Panc1 (cell line): ENCODE data around the gene TSSC4. TPM values are rescaled to one million over a fixed set of nuclear protein-coding genes. Genes with fewer than 3 reads are reported as not detected.

Experiments
- ATAC-seq: fragments of 200-7000 bp; cut with Tn5 transposase; 2 replicates; pipeline ENCODE4 v1.9.1; 2020; ENCODE audit warnings: mild to moderate bottlenecking, moderate library complexity
- BruUV-seq: library from RNA; stranded (reverse); fragments of 400-500 nt; replicated peaks from 2 replicates; lab custom pipeline; 2021; lab: Mats Ljungman, UMichigan
- CTCF ChIA-PET: fragments of 300-600 bp; sonication (Branson Sonifier 250); formaldehyde crosslinking; loops from one replicate; lab custom pipeline; 2022; ENCODE audit warnings: antibody characterized with exemption; lab: Charles Lee
- POLR2A ChIA-PET: fragments of 300-600 bp; sonication (Branson Sonifier 250); formaldehyde crosslinking; loops from one replicate; lab custom pipeline; 2022; ENCODE audit warnings: antibody characterized with exemption; lab: Charles Lee
- DNase-seq: peaks from one replicate; pipeline ENCODE4 v3.0.0-alpha.2; 2010; ENCODE audit warnings: low read depth, low spot score
- H3K27ac ChIP-seq: 2 replicates; pipeline ENCODE4 v1.5.1; 2011; ENCODE audit warnings: mild to moderate bottlenecking, low read length, inconsistent platforms
- H3K27me3 ChIP-seq: fragments of 200-500 bp; sonication (Bioruptor generic); 2 replicates; pipeline ENCODE4 v1.6.0; 2014; ENCODE audit warnings: low read length, inconsistent platforms; ENCODE audit not compliant: control insufficient read depth, insufficient read depth
- H3K36me3 ChIP-seq: fragments of 200-500 bp; sonication (Bioruptor generic); 2 replicates; pipeline ENCODE4 v1.5.1; 2014; ENCODE audit warnings: inconsistent platforms, mild to moderate bottlenecking, low read length, moderate library complexity; ENCODE audit not compliant: control insufficient read depth, insufficient read depth
- H3K4me1 ChIP-seq: 2 replicates; pipeline ENCODE4 v1.5.1; 2011; ENCODE audit warnings: inconsistent platforms, mild to moderate bottlenecking, low read length, moderate library complexity; ENCODE audit not compliant: control insufficient read depth, insufficient read depth
- H3K4me3 ChIP-seq, 2 experiments: 2 replicates each; pipeline ENCODE4 v1.5.1; 2011 to 2012; ENCODE audit warnings: low read depth in 2 of 2, low read length in 2 of 2, mild to moderate bottlenecking in 2 of 2, inconsistent platforms in 1 of 2, moderate library complexity in 1 of 2
- H3K9me3 ChIP-seq: fragments of 200-500 bp; sonication (Bioruptor generic); 2 replicates; pipeline ENCODE4 v1.5.1; 2014; ENCODE audit warnings: low read depth, mild to moderate bottlenecking, inconsistent platforms, low read length, moderate library complexity; ENCODE audit not compliant: control insufficient read depth, insufficient read depth
- CTCF ChIP-seq: fragments of 450-650 bp; IDR thresholded peaks from 2 replicates; pipeline ENCODE4 v1.5.1; 2017; ENCODE audit warnings: mild to moderate bottlenecking
- POLR2AphosphoS5 ChIP-seq: IDR thresholded peaks from 2 replicates; pipeline ENCODE4 v1.6.1; 2012; ENCODE audit warnings: mild to moderate bottlenecking, low read depth, low read length, moderate library complexity
- SIN3A ChIP-seq: IDR thresholded peaks from 2 replicates; pipeline ENCODE4 v1.6.1; 2012; ENCODE audit warnings: low read depth, mild to moderate bottlenecking, low read length, moderate library complexity, borderline replicate concordance; ENCODE audit not compliant: insufficient read depth
- TCF7L2 ChIP-seq: IDR thresholded peaks from 2 replicates; pipeline ENCODE4 v1.6.1; 2011; ENCODE audit warnings: mild to moderate bottlenecking, low read depth, low read length, inconsistent platforms
- in situ Hi-C: cut with HindIII; loops from 2 replicates; pipeline ENCODE4 v1.10.0; 2016; ENCODE audit warnings: low sequenced_read_pairs, low pct_unique_long_range_greater_than_20kb
- intact Hi-C: fragments of 100-400 bp; cut with micrococcal nuclease; formaldehyde crosslinking; loops from one replicate; pipeline ENCODE4 v1.10.0; 2022; ENCODE audit not compliant: unreplicated experiment
- total RNA-seq: library from RNA; stranded (reverse); gene quantifications from one replicate; pipeline ENCODE4 v1.2.1, GENCODE V29; 2021; ENCODE audit not compliant: unreplicated experiment
- TF ChIP-seq, protein P1 (sequence below), 2 experiments: IDR thresholded peaks; 2 replicates each; pipeline ENCODE4 v1.6.1; 2011 to 2012; ENCODE audit warnings: low read depth in 2 of 2, control low read depth in 1 of 2, low read length in 1 of 2, mild to moderate bottlenecking in 1 of 2, moderate library complexity in 1 of 2; ENCODE audit not compliant: insufficient read depth in 1 of 2

TSSC4 gene
- total RNA-seq, 1 experiment from 2014 or later = 132 TPM

DNA sequence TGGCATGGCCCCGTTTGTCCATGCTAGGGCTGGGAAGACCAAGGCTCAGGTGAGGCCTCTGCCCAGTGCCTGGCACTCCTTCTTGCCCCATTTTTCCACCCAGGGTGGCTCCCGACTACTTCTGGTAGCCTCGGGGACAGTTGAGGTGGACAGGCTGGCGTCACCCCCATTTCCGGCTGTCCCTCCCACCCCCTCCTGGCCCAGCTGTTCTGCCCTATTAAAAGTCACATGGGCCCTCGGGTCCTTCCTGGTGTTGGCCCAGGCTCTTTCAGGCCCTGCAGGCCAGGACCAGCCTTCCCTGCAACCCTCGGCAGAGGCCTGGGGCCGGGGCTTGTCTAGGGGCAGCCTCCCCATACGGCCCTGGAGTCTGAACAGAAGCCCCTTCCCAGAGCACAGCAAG, 14.0 kb upstream of the TSSC4 start:
- no peak overlapping the region for H3K27ac ChIP-seq

DNA sequence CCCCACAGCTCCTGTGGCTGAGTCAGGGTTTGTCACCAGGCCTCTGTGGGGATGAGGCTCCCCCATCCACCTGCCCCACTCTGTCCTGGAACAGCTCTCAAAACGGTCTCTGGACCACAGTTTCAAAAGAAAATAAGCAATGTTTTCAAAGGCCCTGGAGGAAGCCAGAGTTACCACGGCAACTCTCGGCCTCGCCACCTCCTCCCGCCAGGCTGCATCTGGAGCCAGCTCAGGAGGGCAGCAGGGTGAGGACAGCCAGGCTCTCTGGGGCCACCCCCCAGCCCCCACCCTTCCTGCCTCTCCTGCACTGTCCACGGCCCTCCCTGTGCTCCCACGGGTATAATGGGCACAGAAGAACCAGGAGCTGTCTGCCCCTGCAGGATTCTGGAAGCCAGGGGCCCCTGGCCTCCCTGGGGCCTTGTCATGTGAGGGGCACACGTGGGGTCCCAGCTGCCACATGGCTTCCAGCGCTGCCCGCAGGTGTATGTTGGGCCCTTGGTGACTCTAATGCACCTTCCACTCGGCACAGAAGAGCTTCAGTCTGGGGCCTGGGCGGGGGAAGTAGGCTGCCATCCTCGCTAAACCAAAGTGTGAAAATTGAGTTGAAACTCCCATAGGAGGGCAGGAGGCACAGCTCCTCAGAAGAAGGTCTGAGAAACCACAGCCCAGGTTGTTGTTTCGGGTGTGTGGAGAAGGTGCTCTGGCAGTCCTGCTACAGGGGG, 13.1 kb upstream of the TSSC4 start:
- ATAC-seq = no peak
- no peaks in the 10 kb centered on the region for H3K36me3 ChIP-seq
- in situ Hi-C loops = no loop called here
- H3K27me3 ChIP-seq = no peaks in the 10 kb centered on the region
- DNase-seq = no peak
- no peak for TF ChIP-seq POLR2AphosphoS5
- TF ChIP-seq TCF7L2 = no peak
- no peak for TF ChIP-seq CTCF
- TF ChIP-seq, protein P1, sequence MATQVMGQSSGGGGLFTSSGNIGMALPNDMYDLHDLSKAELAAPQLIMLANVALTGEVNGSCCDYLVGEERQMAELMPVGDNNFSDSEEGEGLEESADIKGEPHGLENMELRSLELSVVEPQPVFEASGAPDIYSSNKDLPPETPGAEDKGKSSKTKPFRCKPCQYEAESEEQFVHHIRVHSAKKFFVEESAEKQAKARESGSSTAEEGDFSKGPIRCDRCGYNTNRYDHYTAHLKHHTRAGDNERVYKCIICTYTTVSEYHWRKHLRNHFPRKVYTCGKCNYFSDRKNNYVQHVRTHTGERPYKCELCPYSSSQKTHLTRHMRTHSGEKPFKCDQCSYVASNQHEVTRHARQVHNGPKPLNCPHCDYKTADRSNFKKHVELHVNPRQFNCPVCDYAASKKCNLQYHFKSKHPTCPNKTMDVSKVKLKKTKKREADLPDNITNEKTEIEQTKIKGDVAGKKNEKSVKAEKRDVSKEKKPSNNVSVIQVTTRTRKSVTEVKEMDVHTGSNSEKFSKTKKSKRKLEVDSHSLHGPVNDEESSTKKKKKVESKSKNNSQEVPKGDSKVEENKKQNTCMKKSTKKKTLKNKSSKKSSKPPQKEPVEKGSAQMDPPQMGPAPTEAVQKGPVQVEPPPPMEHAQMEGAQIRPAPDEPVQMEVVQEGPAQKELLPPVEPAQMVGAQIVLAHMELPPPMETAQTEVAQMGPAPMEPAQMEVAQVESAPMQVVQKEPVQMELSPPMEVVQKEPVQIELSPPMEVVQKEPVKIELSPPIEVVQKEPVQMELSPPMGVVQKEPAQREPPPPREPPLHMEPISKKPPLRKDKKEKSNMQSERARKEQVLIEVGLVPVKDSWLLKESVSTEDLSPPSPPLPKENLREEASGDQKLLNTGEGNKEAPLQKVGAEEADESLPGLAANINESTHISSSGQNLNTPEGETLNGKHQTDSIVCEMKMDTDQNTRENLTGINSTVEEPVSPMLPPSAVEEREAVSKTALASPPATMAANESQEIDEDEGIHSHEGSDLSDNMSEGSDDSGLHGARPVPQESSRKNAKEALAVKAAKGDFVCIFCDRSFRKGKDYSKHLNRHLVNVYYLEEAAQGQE (IDR thresholded peaks at IDR 0.05; ENCODE audit: insufficient read depth in 1 of 2, low read depth in 2 of 2, low read length in 1 of 2) = no peak
- TF ChIP-seq SIN3A = no peak
- H3K27ac ChIP-seq = no peak overlapping the region
- H3K4me3 ChIP-seq = no peak overlapping the region
- H3K4me1 ChIP-seq = peaks cover 51% of the 10 kb centered on the region
- ChIA-PET POLR2A (interaction anchor here (0.6 kb wide), 1 partner anchor 11 kb away, joined by 3 read pairs; the partner anchor contains the start of gene CD81), CTCF (interaction anchor here (0.6 to 0.7 kb wide), 3 partner anchors 13 to 31 kb away, joined by 3 to 9 read pairs (median 4); partner anchors contain the start of gene TSSC4)
- no peaks in the 10 kb centered on the region for H3K9me3 ChIP-seq
- no TSS peak for BruUV-seq
- intact Hi-C loops = no loop called here

More for the DNA sequence above, 14.0 kb upstream of the TSSC4 start:
- ChIA-PET POLR2A (interaction anchor here (0.6 kb wide), 1 partner anchor 10 kb away, joined by 3 read pairs; the partner anchor contains the start of gene CD81), CTCF (interaction anchor here (1.5 kb wide), 1 partner anchor 81 kb away, joined by 9 read pairs; no protein-coding TSS in a partner anchor)
- H3K27me3 ChIP-seq = no peaks in the 10 kb centered on the region
- ATAC-seq = no peak
- H3K4me1 ChIP-seq = peaks cover 60% of the 10 kb centered on the region
- H3K9me3 ChIP-seq = no peaks in the 10 kb centered on the region
- TF ChIP-seq POLR2AphosphoS5 = no peak
- TF ChIP-seq SIN3A = no peak
- no peak for TF ChIP-seq CTCF
- no peak for TF ChIP-seq TCF7L2
- TF ChIP-seq, protein P1 (IDR thresholded peaks at IDR 0.05; ENCODE audit: insufficient read depth in 1 of 2, low read depth in 2 of 2, low read length in 1 of 2) = no peak
- in situ Hi-C loops = no loop called here
- H3K4me3 ChIP-seq = no peak overlapping the region
- intact Hi-C loops = no loop called here
- no peak for DNase-seq
- no TSS peak for BruUV-seq
- no peaks in the 10 kb centered on the region for H3K36me3 ChIP-seq
